Placental pericyte (primary cell): Measurements from ENCODE around the gene HDAC6. TPM values are rescaled to one million over a fixed set of nuclear protein-coding genes. Genes with fewer than 3 reads are reported as not detected.

Experiments
- small RNA-seq: library from RNA; depleted of rRNA; stranded (forward); fragments of <200 nt; gene quantifications from one replicate; pipeline ENCODE3, GENCODE V24; 2012; ENCODE audit warnings: low replicate concordance
- total RNA-seq: library from RNA; depleted of rRNA; stranded (reverse); fragments of >200 nt; gene quantifications from 2 replicates; pipeline ENCODE4 v1.2.3, GENCODE V29; 2012

The HDAC6 gene
- 28.0 and 37.2 TPM in 2 replicates for total RNA-seq

DNA sequence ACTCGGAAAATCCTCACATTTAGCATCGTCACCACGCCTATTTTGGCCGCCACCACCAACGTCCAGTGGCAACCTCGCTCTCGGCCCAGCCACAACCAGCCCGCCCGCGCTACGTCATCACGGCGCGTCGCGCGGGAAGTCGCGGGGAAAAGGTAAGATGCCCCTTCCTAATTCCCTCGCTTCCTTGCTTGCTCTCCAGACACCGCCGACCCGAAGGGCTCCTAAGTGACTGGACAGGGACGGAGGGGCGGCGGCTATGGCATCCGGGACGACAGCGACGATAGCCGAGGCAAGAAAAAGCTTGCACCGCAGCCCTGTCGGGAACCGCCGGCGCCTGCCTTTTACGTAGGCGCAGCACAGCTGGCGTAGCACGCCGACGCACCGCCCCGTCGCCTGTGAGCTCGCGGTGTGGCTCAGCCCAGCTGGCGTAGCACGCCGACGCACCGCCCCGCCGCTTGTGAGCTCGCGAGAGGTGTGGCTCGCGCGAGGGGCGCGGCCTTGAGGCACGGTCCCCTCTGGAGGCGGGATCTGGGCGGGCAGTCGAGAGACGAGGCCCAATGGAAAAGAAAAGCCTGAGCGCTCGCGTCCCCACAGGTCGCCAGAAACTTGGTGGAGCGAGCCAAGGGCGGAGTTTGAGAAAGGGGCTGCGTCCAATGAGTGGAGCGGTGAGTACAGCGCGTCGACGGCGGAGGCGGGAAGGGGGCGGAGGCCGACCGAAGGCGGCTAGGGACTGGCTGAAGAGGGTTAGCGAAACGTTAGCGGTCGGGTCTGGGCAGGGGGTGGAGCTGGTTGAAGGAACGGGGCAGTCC lies at the start of gene HDAC6:
Gene HDAC6, plus strand, starts transcription at position 788 of the 809 bp plus-strand sequence. CDS start 626 bp downstream, outside the sequence.

DNA sequence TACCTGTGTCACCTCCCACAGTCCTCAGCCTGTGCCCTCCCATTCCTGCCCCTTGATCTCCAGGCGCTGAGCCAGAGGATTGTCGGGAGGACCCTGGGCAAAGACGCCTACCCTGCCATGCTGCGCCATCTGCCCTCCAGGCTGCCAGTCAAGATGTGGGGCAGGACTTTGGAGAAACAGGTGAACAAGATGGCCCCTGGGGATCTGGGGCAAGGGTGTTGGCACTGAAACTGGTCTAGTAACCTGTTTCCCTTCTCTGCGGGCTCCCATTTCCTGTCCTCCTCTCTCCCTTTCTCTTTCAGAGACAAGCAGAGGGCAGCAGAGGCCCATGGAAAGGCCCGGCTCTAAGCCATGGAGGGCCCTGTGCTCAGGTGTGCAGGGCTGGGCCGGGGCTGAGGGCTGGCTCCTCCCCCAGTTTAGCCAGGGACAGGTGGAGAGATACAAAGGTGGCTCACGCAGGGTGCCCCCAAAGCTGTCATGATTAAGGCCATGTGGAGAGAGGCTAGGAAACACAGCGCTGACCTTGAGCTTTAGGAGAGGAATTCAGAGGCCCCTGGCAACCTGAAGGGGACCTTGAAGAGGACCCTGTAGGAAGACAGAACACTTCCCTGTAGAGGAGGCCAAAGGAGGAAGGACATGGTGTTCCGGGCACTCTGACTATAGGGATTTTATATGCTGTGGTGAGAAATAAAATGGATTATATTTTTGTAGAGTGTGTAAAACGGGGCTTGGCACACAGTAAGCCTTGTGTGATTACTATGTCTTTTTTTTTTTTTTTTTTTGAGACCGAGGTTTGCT lies 40.0 kb upstream of the HDAC6 start, which contains the start of gene GLOD5:
Gene GLOD5, plus strand, starts transcription at position 74 of the 798 bp plus-strand sequence. Its CDS starts 44 bp downstream, at position 118.

DNA sequence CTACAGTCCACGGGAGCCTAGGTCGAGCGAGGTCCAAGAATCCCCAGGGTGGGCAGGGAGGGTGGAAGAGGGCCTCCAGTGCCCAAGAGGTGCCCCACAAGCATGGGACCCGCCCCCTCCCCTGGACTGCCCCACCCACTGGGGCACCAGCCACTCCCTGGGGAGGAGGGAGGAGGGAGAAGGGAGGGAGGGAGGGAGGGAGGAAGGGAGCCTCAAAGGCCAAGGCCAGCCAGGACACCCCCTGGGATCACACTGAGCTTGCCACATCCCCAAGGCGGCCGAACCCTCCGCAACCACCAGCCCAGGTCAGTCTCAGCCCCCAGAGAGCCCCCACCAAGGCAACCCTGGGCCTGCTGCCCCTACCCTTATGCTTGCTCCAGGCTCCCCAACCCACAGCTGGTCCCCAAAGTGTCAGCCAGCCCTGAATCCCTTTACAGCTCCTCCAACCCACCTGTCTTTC lies 15.5 kb upstream of the HDAC6 start, which contains the start of gene GATA1:
Gene GATA1, plus strand, starts transcription at position 250 of the 460 bp plus-strand sequence. CDS start 4,520 bp downstream, outside the sequence.

DNA sequence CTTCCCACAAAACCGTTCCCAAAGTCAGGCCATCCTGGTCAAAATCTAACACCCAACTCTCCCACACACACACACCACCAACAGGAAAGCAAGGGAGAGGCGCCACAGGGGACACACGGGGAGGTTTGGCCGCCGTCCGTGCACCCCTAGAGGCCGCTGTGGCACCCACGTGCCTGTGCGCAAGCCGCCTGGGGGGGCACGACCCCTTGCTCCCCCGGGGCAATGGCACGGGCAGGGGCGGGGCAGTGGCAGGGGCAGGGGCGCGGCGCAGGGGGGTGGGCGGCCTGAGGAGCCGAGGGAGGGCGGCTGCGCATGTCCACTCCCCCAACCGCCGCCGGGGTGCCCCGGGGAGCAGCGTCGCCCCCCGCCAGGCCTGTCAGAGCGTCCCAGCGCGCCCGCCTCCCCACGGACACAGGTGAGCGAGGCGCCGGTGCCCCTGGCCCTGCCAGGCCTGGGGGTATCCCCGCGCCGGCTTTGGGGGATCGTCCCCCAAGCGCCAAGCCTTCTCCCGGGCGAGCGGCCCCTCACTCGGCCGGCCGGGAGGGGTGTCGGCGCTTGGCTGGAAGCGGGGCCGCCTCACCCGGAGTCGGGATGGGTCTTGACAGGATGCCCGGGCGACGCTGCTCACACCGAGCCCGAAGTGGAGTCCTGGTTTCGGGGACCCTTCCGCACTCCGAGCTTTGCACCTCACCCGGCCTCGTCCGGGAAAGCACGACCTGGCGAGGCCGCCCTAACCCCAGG lies 24.4 kb downstream of the HDAC6 start, which contains the start of gene ERAS:
Gene ERAS, plus strand, starts transcription at position 379 of the 741 bp plus-strand sequence. CDS start 2,611 bp downstream, outside the sequence.

GRCh38 chrX:48835524-48836329 lies 33.9 kb downstream of the HDAC6 start, which contains the start of gene PCSK1N:
Gene PCSK1N, minus strand, starts transcription at chrX:48835610. Its CDS starts 78 bp downstream, at chrX:48835532.

Small RNAs within 50 kb of the gene (small RNA-seq; reads per million reads assigned to genes)
- 0.13 reads per million for gene RNU6-29P

Other genes starting within 250 kb of the HDAC6 start
- gene RBM3, start 227.6 kb upstream of the HDAC6 start, total RNA-seq, result 367 and 438 TPM in 2 replicates
- gene WDR13, start 204.6 kb upstream of the HDAC6 start, total RNA-seq, result 88.8 and 132 TPM in 2 replicates
- 0.14 TPM in 1 of 2 replicates, not detected in the other for gene WAS, start 118.3 kb upstream of the HDAC6 start, total RNA-seq
- gene SUV39H1, start 105.3 kb upstream of the HDAC6 start, total RNA-seq, result 4.2 and 20.0 TPM in 2 replicates
- not detected in 2 replicates for gene GLOD5, start 40.3 kb upstream of the HDAC6 start, total RNA-seq
- not detected in 2 replicates for gene GATA1, start 15.5 kb upstream of the HDAC6 start, total RNA-seq
- 0.22 TPM in 1 of 2 replicates, not detected in the other for gene ERAS, start 24.4 kb downstream of the HDAC6 start, total RNA-seq
- not detected in 2 replicates for gene PCSK1N, start 33.5 kb downstream of the HDAC6 start, total RNA-seq
- gene TIMM17B, start 95.7 kb downstream of the HDAC6 start, total RNA-seq, result 35.5 and 42.0 TPM in 2 replicates
- 56.7 and 94.3 TPM in 2 replicates for gene PQBP1, start 95.9 kb downstream of the HDAC6 start, total RNA-seq
- 23.9 and 26.1 TPM in 2 replicates for gene SLC35A2, start 109.6 kb downstream of the HDAC6 start, total RNA-seq
- 13.2 and 19.3 TPM in 2 replicates for gene PIM2, start 117.0 kb downstream of the HDAC6 start, total RNA-seq
- gene OTUD5, start 155.5 kb downstream of the HDAC6 start, total RNA-seq, result 34.6 and 58.4 TPM in 2 replicates
- under 0.01 and 0.14 TPM in 2 replicates for gene KCND1, start 169.8 kb downstream of the HDAC6 start, total RNA-seq
- 16.6 and 23.6 TPM in 2 replicates for gene GRIPAP1, start 200.2 kb downstream of the HDAC6 start, total RNA-seq
- 57.8 and 66.3 TPM in 2 replicates for gene TFE3, start 241.3 kb downstream of the HDAC6 start, total RNA-seq